Panc1 (cell line): ENCODE measurements around the gene ARMC3. TPM values are rescaled to one million over a fixed set of nuclear protein-coding genes. Genes with fewer than 3 reads are reported as not detected.

Source experiments
- ATAC-seq: fragments of 200-7000 bp; cut with Tn5 transposase; 2 replicates; pipeline ENCODE4 v1.9.1; 2020; ENCODE audit warnings: mild to moderate bottlenecking, moderate library complexity
- BruUV-seq: library from RNA; stranded (reverse); fragments of 400-500 nt; replicated peaks from 2 replicates; lab custom pipeline; 2021; lab: Mats Ljungman, UMichigan
- CTCF ChIA-PET: fragments of 300-600 bp; sonication (Branson Sonifier 250); formaldehyde crosslinking; loops from one replicate; lab custom pipeline; 2022; ENCODE audit warnings: antibody characterized with exemption; lab: Charles Lee
- POLR2A ChIA-PET: fragments of 300-600 bp; sonication (Branson Sonifier 250); formaldehyde crosslinking; loops from one replicate; lab custom pipeline; 2022; ENCODE audit warnings: antibody characterized with exemption; lab: Charles Lee
- DNase-seq: peaks from one replicate; pipeline ENCODE4 v3.0.0-alpha.2; 2010; ENCODE audit warnings: low read depth, low spot score
- H3K27ac ChIP-seq: 2 replicates; pipeline ENCODE4 v1.5.1; 2011; ENCODE audit warnings: mild to moderate bottlenecking, low read length, inconsistent platforms
- H3K27me3 ChIP-seq: fragments of 200-500 bp; sonication (Bioruptor generic); 2 replicates; pipeline ENCODE4 v1.6.0; 2014; ENCODE audit warnings: low read length, inconsistent platforms; ENCODE audit not compliant: control insufficient read depth, insufficient read depth
- H3K36me3 ChIP-seq: fragments of 200-500 bp; sonication (Bioruptor generic); 2 replicates; pipeline ENCODE4 v1.5.1; 2014; ENCODE audit warnings: inconsistent platforms, mild to moderate bottlenecking, low read length, moderate library complexity; ENCODE audit not compliant: control insufficient read depth, insufficient read depth
- H3K4me1 ChIP-seq: 2 replicates; pipeline ENCODE4 v1.5.1; 2011; ENCODE audit warnings: inconsistent platforms, mild to moderate bottlenecking, low read length, moderate library complexity; ENCODE audit not compliant: control insufficient read depth, insufficient read depth
- H3K4me3 ChIP-seq, 2 experiments: 2 replicates each; pipeline ENCODE4 v1.5.1; 2011 to 2012; ENCODE audit warnings: low read depth in 2 of 2, low read length in 2 of 2, mild to moderate bottlenecking in 2 of 2, inconsistent platforms in 1 of 2, moderate library complexity in 1 of 2
- H3K9me3 ChIP-seq: fragments of 200-500 bp; sonication (Bioruptor generic); 2 replicates; pipeline ENCODE4 v1.5.1; 2014; ENCODE audit warnings: low read depth, mild to moderate bottlenecking, inconsistent platforms, low read length, moderate library complexity; ENCODE audit not compliant: control insufficient read depth, insufficient read depth
- CTCF ChIP-seq: fragments of 450-650 bp; IDR thresholded peaks from 2 replicates; pipeline ENCODE4 v1.5.1; 2017; ENCODE audit warnings: mild to moderate bottlenecking
- POLR2AphosphoS5 ChIP-seq: IDR thresholded peaks from 2 replicates; pipeline ENCODE4 v1.6.1; 2012; ENCODE audit warnings: mild to moderate bottlenecking, low read depth, low read length, moderate library complexity
- REST ChIP-seq, 2 experiments: IDR thresholded peaks; 2 replicates each; pipeline ENCODE4 v1.6.1; 2011 to 2012; ENCODE audit warnings: low read depth in 2 of 2, control low read depth in 1 of 2, low read length in 1 of 2, mild to moderate bottlenecking in 1 of 2, moderate library complexity in 1 of 2; ENCODE audit not compliant: insufficient read depth in 1 of 2
- SIN3A ChIP-seq: IDR thresholded peaks from 2 replicates; pipeline ENCODE4 v1.6.1; 2012; ENCODE audit warnings: low read depth, mild to moderate bottlenecking, low read length, moderate library complexity, borderline replicate concordance; ENCODE audit not compliant: insufficient read depth
- TCF7L2 ChIP-seq: IDR thresholded peaks from 2 replicates; pipeline ENCODE4 v1.6.1; 2011; ENCODE audit warnings: mild to moderate bottlenecking, low read depth, low read length, inconsistent platforms
- in situ Hi-C: cut with HindIII; loops from 2 replicates; pipeline ENCODE4 v1.10.0; 2016; ENCODE audit warnings: low sequenced_read_pairs, low pct_unique_long_range_greater_than_20kb
- intact Hi-C: fragments of 100-400 bp; cut with micrococcal nuclease; formaldehyde crosslinking; loops from one replicate; pipeline ENCODE4 v1.10.0; 2022; ENCODE audit not compliant: unreplicated experiment
- total RNA-seq: library from RNA; stranded (reverse); gene quantifications from one replicate; pipeline ENCODE4 v1.2.1, GENCODE V29; 2021; ENCODE audit not compliant: unreplicated experiment

Gene ARMC3
- total RNA-seq, 1 experiment from 2014 or later: 1.0 TPM

- Histone ChIP-seq H3K27ac (no peak overlapping the region), H3K9me3 (no peaks in the 10 kb centered on the region), H3K4me1 (no peaks in the 10 kb centered on the region), H3K27me3 (peaks cover 12% of the 10 kb centered on the region), H3K36me3 (no peaks in the 10 kb centered on the region), H3K4me3 (no peak overlapping the region)
- ChIA-PET POLR2A (no interaction called here), CTCF (no interaction called here)
- no peak for DNase-seq
- in situ Hi-C loops: no loop called here
- no peak for TF ChIP-seq POLR2AphosphoS5
- TF ChIP-seq SIN3A: no peak
- TF ChIP-seq REST (IDR thresholded peaks at IDR 0.05; ENCODE audit: insufficient read depth in 1 of 2, low read depth in 2 of 2, low read length in 1 of 2): no peak
- TF ChIP-seq CTCF: no peak
- TF ChIP-seq TCF7L2: no peak
- ATAC-seq: no peak
- no TSS peak for BruUV-seq
- intact Hi-C loops: no loop called here
Measured at GRCh38 chr10:22998091-22998490, 70.2 kb downstream of the ARMC3 start.

DNA sequence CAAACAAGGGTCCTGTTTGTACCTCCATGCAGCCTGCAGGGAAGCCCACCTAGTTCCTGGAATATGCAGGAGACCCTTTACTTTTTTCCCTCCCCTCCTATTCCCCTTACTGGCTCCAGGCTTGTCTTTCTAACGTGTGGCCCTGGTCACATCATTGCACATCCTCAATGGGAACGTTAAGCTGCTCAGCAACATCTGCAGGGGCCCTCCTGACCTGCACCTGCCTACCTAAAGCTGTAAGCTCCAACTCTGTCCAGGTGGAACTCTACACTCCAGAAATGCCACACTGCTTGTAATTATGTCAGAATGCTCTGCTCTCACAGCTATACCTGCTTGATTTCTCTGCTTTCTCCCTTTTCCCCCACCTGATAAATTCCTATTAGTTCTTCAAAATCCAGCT is 72.1 kb downstream of the ARMC3 start:
- ATAC-seq: no peak
- intact Hi-C loops: no loop called here
- POLR2A ChIA-PET: no interaction called here

More for the DNA sequence above, 72.1 kb downstream of the ARMC3 start:
- Histone ChIP-seq H3K9me3 (no peaks in the 10 kb centered on the region), H3K27ac (no peak overlapping the region), H3K36me3 (no peaks in the 10 kb centered on the region), H3K27me3 (peaks cover 12% of the 10 kb centered on the region), H3K4me1 (no peaks in the 10 kb centered on the region), H3K4me3 (no peak overlapping the region)
- no peak for TF ChIP-seq CTCF
- TF ChIP-seq SIN3A: no peak
- TF ChIP-seq REST (IDR thresholded peaks at IDR 0.05; ENCODE audit: insufficient read depth in 1 of 2, low read depth in 2 of 2, low read length in 1 of 2): no peak
- TF ChIP-seq TCF7L2: no peak
- no peak for TF ChIP-seq POLR2AphosphoS5
- no TSS peak for BruUV-seq
- CTCF ChIA-PET: no interaction called here
- DNase-seq: no peak
- in situ Hi-C loops: no loop called here
